AG09309 (cell line): ENCODE results near the gene PACS1.

Experiments
- DNase-seq: peaks from one replicate; pipeline ENCODE4 v3.0.0-alpha.2; 2010; ENCODE audit warnings: low read depth
- H3K4me3 ChIP-seq: 2 replicates; pipeline ENCODE4 v1.5.1; 2011; ENCODE audit warnings: mild to moderate bottlenecking, low read depth, low read length, moderate library complexity; ENCODE audit not compliant: control insufficient read depth
- TF ChIP-seq, protein P1 (sequence below): IDR thresholded peaks from 2 replicates; pipeline ENCODE4 v1.5.1; 2011; ENCODE audit warnings: mild to moderate bottlenecking, low read depth, low read length, inconsistent platforms; ENCODE audit not compliant: insufficient read depth, control insufficient read depth; ENCODE audit errors: missing control alignments

PACS1 gene

DNA sequence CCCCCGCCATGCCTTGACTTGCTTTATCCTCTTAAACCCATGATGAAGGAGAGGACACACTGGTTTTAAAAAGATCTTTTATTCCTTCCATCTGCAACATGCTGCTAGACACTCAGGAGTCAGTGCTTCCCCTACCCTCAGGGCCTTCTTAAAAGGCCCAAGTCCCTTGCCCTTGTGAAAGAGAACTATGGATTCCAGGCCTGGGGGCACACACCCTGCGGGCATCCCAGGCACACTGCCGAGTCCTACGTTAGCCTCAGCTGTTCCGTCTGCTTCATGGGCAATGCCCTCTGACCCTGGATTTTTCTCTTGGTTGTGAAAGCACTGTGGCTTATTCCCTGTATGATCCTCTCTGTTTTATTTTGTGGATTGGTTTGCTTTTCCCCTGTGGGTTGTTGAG is 163.2 kb downstream of the PACS1 start:
- DNase-seq: no peak
- TF ChIP-seq, protein P1, sequence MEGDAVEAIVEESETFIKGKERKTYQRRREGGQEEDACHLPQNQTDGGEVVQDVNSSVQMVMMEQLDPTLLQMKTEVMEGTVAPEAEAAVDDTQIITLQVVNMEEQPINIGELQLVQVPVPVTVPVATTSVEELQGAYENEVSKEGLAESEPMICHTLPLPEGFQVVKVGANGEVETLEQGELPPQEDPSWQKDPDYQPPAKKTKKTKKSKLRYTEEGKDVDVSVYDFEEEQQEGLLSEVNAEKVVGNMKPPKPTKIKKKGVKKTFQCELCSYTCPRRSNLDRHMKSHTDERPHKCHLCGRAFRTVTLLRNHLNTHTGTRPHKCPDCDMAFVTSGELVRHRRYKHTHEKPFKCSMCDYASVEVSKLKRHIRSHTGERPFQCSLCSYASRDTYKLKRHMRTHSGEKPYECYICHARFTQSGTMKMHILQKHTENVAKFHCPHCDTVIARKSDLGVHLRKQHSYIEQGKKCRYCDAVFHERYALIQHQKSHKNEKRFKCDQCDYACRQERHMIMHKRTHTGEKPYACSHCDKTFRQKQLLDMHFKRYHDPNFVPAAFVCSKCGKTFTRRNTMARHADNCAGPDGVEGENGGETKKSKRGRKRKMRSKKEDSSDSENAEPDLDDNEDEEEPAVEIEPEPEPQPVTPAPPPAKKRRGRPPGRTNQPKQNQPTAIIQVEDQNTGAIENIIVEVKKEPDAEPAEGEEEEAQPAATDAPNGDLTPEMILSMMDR: no peak

DNA sequence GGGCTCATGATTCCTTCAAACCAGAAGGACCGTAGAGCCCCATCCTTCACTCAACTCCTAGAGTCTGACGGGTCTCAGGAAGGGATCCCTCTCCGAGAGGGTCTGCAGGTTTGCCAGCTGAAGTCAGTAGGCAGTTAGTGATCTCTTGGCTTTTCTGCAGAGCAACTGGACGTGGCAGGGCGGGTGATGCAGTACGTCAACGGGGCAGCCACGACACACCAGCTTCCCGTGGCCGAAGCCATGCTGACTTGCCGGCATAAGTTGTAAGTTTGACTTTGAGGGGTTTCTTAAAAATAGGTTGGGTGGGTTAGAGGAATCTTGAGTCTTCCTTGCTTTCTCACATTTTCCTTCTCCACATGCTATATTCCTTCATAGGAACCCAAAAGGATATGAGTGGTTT is 165.1 kb downstream of the PACS1 start:
- DNase-seq: no peak
- TF ChIP-seq, protein P1: no peak
- no peak overlapping the region for H3K4me3 ChIP-seq

More for the DNA sequence above, 163.2 kb downstream of the PACS1 start:
- no peak overlapping the region for H3K4me3 ChIP-seq

DNA sequence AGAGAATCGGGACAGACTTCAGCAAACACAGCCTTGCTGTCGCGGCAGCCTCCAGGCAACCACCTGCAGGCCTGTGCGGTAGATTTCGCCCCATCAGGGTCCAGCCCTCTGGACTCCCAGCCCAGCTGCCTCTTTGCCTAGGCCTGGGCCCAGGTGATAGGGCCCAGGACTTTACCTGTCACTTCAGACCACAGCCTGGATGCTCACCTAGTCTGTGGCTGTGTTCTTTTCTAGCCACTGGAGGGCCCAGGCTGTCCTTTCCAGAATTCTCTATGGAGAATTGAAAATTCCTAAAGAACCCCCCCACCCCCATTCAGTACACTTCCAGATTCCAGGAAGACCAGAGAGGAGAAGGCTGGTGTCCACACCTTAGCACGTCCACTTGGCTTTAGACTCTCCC is 167.8 kb downstream of the PACS1 start:
- TF ChIP-seq, protein P1: no peak
- H3K4me3 ChIP-seq: no peak overlapping the region
- DNase-seq: no peak

DNA sequence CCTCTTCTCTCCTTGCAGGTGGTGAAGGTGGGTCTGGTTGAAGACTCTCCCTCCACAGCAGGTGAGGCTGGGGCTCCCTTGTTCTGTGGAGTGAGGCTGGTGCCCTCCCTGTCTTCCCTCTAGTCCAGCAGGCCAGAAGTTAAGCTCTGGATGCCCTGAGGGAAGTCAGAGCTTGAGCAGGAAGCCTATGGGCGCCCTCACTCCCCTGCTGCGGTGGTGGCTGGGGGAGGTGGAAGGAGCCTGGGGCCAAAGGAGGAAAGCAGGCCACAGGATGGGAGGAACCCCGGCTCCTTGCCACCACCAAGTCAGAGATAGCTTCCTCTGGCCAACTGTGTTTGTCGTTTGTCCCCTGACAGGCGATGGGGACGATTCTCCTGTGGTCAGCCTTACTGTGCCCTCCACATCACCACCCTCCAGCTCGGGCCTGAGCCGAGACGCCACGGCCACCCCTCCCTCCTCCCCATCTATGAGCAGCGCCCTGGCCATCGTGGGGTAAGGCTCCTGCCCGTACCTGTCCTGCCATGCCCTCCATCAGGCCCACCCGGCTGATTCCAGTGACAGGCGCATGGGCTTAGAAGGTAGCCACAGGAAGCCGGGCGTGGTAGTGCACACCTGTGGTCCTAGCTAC is 168.8 kb downstream of the PACS1 start:
- H3K4me3 ChIP-seq: no peak overlapping the region
- TF ChIP-seq, protein P1: no peak
- DNase-seq: no peak

DNA sequence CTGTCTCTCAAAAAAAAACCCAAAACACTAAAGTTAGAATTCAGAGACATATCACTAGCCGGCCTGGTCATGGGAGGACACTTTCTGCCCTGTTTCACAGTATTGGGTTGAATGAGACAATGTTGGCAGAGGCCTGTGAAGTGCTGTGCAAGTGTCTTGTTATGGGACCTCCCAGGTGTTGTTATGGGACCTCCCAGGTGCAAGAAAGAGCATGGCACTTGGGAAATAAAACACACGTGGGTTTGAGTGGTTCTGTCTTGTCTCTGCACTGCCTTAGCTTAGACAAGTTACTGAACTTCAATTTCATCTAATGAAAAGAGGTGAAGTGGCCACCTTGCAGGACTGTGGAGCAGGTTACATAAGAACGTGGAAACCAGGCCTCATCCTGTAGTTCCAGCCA is 169.4 kb downstream of the PACS1 start:
- no peak for DNase-seq
- H3K4me3 ChIP-seq: no peak overlapping the region
- TF ChIP-seq, protein P1: no peak

DNA sequence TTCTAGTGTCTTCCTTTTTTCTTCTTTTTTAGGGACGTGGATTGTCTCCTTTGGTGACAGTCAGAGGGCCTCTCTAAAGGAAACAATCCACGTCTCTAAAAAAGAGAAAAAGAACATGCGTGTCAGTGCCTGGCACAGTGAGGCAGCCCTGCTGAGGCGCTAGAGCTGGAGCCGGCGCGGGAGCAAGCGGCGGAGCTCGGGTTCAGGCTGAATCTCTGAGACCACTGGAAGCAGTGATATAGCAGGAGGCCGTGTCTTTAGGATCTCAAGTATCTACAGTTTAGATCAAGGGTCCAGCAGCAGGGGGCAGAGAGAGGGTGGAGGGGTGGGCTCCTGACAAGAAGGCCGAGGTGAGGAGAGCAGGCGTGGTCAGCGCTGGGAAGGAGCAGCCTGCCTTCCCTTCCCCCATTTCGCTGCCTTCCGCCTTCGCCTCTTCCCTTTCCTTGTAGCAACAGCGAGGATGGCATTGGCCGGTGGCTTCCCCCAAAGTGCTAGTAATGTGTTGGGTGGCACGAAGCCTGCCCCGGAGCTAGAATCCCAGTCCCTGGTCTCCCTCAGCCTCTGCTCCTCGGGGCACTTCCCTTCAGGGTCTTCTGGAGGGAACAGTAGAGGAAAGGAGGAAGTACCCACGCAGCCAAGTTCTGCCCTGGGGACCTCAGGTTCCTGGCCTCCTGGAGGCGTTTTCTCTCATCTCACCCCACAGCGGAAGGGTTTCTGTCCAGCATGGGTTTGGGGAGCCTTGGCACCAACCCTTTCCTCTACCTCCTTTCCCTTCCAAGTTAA is 170.1 kb downstream of the PACS1 start:
- DNase-seq: no peak
- no peak overlapping the region for H3K4me3 ChIP-seq
- TF ChIP-seq, protein P1: no peak

DNA sequence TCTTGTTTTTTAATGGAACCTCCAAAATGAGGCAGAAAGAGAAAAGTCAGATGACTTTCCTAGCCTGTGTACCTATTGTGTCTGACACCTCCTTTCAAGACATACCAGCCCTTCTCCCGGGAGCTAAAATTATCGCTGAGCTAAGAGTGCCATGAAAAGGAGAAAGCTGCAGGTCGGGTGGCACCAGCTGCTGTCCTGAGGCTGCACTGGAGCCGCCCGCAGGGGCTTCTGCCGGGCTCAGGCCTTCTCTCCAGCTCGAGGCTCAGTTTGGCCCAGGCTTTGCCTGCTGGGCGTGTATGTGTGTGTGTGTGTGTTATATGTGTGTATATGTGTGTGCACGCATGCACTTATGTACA is 170.7 kb downstream of the PACS1 start:
- no peak overlapping the region for H3K4me3 ChIP-seq
- TF ChIP-seq, protein P1: no peak
- no peak for DNase-seq
